B cell (primary cell): ENCODE data around the gene TPO.

Source experiments
- EZH2 ChIP-seq: IDR thresholded peaks from 2 replicates; pipeline ENCODE4 v1.6.1; 2012; ENCODE audit warnings: borderline replicate concordance, low read depth, mild to moderate bottlenecking, moderate library complexity, low read length; ENCODE audit not compliant: insufficient read depth, poor library complexity, severe bottlenecking
- TF ChIP-seq, protein P1 (sequence below): fragments of 200-600 bp; IDR thresholded peaks from one replicate; pipeline ENCODE4 v1.8.0; 2022; ENCODE audit warnings: antibody characterized with exemption, mild to moderate bottlenecking

DNA sequence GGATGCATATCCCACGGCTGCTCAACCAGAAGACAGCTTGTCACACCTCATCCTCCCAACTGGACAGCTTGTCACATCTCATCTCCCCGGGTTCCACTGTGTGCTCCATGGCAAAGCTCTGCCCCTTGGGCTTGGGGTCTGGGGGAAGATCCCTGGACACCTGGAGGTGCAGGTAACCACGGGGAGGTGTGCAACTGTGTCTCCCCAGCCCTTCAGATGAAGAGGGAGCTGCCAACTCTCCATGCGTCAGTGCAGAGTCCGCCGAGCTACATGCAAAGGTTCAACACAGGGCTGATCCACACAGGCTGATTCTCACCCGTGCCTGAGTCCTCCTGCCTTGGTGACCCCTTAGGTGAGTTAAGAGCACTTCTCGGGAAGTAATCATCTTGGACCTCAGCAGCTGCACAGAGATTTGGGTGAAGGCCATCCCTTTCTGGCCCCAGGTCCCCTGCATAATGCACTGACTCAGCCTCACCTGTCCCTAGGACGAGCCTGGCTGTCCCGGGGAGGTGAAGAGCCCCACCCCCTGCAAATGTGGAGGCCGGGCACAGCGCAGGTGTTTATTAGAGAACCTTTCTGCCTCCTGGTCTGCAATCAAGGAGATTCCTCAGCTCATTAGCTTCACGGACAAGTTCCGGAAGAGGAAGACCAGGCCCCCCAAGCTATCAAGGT lies 173.1 kb downstream of the TPO start:
- TF ChIP-seq, protein P1, sequence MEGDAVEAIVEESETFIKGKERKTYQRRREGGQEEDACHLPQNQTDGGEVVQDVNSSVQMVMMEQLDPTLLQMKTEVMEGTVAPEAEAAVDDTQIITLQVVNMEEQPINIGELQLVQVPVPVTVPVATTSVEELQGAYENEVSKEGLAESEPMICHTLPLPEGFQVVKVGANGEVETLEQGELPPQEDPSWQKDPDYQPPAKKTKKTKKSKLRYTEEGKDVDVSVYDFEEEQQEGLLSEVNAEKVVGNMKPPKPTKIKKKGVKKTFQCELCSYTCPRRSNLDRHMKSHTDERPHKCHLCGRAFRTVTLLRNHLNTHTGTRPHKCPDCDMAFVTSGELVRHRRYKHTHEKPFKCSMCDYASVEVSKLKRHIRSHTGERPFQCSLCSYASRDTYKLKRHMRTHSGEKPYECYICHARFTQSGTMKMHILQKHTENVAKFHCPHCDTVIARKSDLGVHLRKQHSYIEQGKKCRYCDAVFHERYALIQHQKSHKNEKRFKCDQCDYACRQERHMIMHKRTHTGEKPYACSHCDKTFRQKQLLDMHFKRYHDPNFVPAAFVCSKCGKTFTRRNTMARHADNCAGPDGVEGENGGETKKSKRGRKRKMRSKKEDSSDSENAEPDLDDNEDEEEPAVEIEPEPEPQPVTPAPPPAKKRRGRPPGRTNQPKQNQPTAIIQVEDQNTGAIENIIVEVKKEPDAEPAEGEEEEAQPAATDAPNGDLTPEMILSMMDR: no peak
- TF ChIP-seq EZH2: no peak
